ENCODE results near the gene SMYD3. TPM values are rescaled to one million over a fixed set of nuclear protein-coding genes. Genes with fewer than 3 reads are reported as not detected.

Gene SMYD3
- total RNA-seq, 4 donors from 2014 or later = 33.7 to 105 (median 51.4) TPM

DNA sequence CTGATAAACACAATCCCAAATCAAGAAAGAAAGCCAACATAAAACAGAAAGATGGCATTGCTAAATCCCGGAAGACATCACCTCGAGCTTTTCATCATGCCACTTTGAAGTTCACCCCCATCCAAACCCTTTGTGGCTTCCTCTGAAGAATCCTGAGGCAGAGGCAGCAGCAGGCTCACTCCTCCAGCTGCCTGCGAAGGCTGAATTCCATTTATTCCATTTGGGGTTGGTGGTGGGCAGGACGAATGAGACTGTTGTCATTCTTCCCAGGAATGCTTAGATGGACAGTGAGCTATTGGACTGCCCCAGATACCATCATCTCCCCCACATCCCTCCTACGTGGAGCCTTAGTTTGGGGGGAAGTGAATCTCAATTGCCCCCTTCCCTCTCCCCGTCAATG is 437.5 kb downstream of the SMYD3 start:
- intact Hi-C loops (cut with DNase I) = no loop called here
- Histone ChIP-seq H3K4me1 (peaks cover 7 to 16% of the 10 kb centered on the region in 2 donors), H3K27ac (no peak overlapping the region), H3K9me3 (no peaks in the 10 kb centered on the region), H3K4me3 (replicated peaks in 1 of 3) (no peak overlapping the region), H3K27me3 (no peaks in the 10 kb centered on the region), H3K36me3 (no peaks in the 10 kb centered on the region)
- 94 to 97% methylated on average over 6 of the region's 6 CpGs for WGBS, 2 donors
- TF ChIP-seq, protein P1, sequence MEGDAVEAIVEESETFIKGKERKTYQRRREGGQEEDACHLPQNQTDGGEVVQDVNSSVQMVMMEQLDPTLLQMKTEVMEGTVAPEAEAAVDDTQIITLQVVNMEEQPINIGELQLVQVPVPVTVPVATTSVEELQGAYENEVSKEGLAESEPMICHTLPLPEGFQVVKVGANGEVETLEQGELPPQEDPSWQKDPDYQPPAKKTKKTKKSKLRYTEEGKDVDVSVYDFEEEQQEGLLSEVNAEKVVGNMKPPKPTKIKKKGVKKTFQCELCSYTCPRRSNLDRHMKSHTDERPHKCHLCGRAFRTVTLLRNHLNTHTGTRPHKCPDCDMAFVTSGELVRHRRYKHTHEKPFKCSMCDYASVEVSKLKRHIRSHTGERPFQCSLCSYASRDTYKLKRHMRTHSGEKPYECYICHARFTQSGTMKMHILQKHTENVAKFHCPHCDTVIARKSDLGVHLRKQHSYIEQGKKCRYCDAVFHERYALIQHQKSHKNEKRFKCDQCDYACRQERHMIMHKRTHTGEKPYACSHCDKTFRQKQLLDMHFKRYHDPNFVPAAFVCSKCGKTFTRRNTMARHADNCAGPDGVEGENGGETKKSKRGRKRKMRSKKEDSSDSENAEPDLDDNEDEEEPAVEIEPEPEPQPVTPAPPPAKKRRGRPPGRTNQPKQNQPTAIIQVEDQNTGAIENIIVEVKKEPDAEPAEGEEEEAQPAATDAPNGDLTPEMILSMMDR (IDR thresholded peaks at IDR 0.05) = no peak
- no peak for TF ChIP-seq POLR2A (IDR thresholded peaks at IDR 0.05)
- no peak for DNase-seq

DNA sequence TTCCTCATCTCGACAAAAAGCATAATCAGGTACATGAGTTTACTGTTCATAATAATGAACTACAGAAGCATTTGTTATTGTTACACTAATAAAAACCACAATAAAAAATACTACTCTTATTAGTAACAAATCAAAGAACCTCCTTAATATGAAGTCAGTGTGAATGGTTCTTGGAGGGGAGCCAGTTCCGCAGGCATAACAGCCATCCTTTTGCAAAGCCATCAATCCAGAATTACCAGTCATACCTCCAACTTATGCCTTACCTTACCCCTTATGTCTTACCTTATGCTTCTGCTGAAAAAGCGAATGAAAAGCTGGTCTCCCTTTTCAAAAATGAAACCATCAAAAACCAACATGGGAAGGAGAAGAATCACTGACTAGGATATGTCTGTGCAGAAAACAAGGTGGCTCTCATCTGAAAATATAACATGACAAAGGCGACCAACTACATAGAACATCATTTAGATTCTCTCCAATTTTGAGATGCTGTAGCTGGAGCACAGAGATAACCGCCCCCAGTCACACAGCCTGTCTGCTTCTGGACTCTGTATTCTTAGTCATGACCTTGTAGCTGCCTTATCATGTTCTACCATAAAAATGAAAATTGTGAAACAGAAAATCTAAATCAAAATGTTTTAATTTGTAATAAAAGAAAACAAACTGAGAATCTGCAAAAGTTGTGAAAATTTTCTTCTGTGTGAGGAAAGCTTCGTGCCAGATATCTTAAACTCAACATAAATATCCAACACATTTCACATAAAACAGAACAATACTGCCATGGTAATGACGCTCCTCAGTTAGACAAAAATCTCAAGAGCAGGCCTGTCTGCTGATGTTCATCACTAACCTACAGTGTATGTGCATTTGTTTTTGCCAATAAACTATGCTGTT is 438.2 kb downstream of the SMYD3 start:
- TF ChIP-seq, protein P1 (IDR thresholded peaks at IDR 0.05) = no peak
- no peak for TF ChIP-seq POLR2A (IDR thresholded peaks at IDR 0.05)
- Histone ChIP-seq H3K27me3 (no peaks in the 10 kb centered on the region), H3K4me3 (replicated peaks in 1 of 3) (no peak overlapping the region), H3K27ac (no peak overlapping the region), H3K4me1 (peaks cover 4 to 9% of the 10 kb centered on the region in 2 donors), H3K9me3 (no peaks in the 10 kb centered on the region), H3K36me3 (no peaks in the 10 kb centered on the region)
- intact Hi-C loops (cut with DNase I) = no loop called here
- WGBS, 2 donors = 94 to 97% methylated on average over 7 of the region's 7 CpGs
- no peak for DNase-seq

DNA sequence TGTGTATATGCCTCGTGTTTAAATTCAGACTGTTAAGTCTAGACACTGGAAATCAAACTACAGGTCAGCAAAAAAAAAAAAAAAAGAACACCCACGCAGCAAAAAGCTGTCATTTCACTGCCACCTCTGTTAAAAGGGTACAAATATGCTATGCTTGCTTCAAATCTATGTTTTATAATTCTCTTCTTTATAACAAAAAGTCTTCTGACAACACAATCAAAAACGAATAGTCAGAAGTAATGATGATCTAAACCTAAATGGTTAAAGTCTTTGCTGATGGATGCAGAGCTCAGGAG is 438.9 kb downstream of the SMYD3 start:
- Histone ChIP-seq H3K9me3 (no peaks in the 10 kb centered on the region), H3K4me1 (peaks cover 2 to 8% of the 10 kb centered on the region in 2 donors), H3K4me3 (replicated peaks in 1 of 3) (no peak overlapping the region), H3K36me3 (no peaks in the 10 kb centered on the region), H3K27ac (no peak overlapping the region), H3K27me3 (no peaks in the 10 kb centered on the region)
- 84 to 87% methylated on average over 3 of the region's 3 CpGs for WGBS, 2 donors
- intact Hi-C loops (cut with DNase I) = no loop called here
- DNase-seq = no peak
- TF ChIP-seq POLR2A (IDR thresholded peaks at IDR 0.05) = no peak
- TF ChIP-seq, protein P1 (IDR thresholded peaks at IDR 0.05) = no peak

GRCh38 chr1:246067432-246068216 is 439.5 kb downstream of the SMYD3 start:
- no peak overlapping the region for H3K4me3 ChIP-seq (replicated peaks in 1 of 3)

More at GRCh38 chr1:246067432-246068216, 439.5 kb downstream of the SMYD3 start:
- DNase-seq = no peak
- no peaks in the 10 kb centered on the region for H3K27me3 ChIP-seq
- WGBS, 2 donors = 71 to 86% methylated on average over 18 of the region's 18 CpGs
- intact Hi-C loops (cut with DNase I) = no loop called here
- H3K36me3 ChIP-seq = no peaks in the 10 kb centered on the region
- peaks cover 5 to 14% of the 10 kb centered on the region in 2 donors for H3K4me1 ChIP-seq
- no peaks in the 10 kb centered on the region for H3K9me3 ChIP-seq
- TF ChIP-seq, protein P1 (IDR thresholded peaks at IDR 0.05) = no peak
- TF ChIP-seq POLR2A (IDR thresholded peaks at IDR 0.05) = no peak
- no peak overlapping the region for H3K27ac ChIP-seq
